Measurements from ENCODE around the gene SMC1A.
"Not testable (repeated sequence)": the region's sequence is repeated elsewhere in the genome, so short reads cannot be mapped to it uniquely, and the experiment has no call there.

Gene SMC1A

DNA sequence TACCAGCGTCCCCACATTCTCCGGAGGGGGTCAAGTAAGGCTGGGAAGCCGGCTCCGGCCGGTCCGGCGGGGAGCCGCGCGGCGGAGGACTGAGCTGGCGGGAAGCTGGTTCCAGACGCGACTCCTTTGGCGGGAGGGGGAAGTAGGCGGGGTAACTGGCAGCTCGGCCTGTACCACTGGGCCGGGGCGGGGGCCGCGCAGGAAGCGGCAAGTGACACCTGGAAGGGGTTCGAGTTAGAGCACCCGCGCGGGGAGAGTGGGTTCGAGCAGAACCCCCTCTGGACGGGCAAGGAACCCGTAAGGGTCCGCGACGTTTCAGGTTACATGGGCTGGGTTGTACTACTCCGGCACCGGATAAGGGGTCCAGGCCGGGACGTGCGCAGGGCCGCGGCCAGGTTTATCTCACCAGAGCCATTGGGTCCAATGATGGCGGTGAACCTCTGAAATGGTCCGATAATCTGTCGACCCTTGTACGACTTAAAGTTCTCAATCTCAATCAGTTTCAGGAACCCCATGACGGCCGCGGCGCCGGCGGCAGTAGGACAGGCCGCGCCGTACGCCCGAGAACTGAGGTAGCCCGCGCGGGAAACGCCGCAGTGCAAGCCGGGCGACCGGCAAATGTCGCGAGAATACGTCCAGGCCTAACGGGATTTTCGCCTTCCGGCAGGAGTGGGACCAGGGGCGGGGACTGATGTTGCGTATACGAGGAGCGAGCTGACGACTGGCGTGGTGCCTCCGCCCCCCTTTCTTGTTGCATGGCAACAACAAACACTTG is at the start of gene SMC1A:
Gene SMC1A (minus strand): TSS at position 569 of the 775 bp plus-strand sequence. CDS start 54 bp downstream, at position 515.
- peak; percentile 97 for DNase-seq

DNA sequence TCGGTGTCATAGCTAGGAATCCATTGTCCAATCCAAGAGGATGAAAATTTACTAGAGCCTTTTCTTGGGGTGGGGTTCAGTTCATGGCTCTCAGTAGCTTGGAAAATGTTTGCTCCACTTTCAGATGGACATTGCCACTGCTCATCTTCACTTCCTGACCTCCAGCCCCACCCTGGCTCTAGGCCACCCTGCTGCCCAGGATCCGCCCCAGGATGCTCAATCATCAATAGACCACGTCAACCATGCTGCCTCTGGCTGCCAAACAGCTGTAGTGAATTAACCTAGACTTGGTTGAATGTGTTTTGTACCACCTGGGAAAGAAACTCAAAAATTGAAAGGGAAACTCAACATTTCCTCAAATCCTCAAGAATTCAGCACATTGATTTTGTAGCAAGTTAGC is 48.9 kb upstream of the SMC1A start:
- DNase-seq: no peak

DNA sequence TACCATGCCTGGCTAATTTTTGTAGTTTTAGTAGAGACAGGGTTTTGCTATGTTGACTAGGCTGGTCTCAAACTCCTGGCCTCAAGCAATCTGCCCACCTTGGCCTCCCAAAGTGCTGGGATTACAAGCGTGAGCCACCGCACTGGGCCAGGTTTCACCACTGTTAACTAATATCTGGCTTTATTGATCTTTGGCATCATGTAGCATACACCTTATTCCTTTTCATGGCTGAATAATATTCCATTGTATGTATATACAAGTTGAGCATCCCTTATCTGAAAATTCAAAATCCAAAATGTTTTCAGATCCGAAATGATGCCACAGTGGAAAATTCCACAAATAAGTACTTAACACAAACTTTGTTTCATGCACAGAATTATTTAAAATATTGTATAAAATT is 46.2 kb upstream of the SMC1A start:
- DNase-seq: not testable (repeated sequence)

DNA sequence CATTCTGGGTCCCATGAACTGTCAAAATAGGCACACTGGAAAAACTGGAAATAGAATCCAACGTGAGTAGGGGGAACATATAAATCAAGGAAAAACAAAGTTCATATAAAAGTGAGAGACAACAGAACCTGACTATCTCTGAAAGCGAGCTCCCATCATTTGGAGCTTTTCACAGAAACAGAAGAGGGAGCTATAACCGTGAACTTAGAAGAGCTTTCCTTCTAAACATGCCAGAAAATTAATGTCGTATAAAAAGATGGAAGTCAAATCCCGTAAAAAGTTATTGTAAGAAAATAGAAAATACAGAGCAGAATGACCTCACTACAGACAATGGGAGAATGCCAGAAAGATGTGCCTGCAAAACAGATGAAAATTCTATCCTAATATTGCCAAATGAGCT is 35.6 kb upstream of the SMC1A start:
- DNase-seq: no peak

DNA sequence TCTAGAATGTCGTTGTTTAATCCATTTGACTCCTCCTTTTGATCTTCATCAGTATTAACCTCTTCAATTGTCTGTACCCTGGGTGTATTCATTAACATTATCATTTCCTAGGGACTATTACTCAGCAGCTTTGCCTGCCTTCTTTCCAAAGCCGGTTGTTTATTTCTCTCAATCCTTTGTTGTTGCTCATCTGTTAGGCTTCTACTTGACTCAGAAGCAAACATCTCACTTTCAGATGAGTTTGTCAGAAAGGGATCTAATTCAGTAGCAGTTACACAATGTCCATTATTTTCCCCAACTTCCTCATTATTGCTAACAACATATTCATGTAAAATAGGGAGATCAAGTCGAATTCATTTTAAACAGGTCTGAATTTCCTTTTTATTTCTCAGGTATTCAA is 33.8 kb upstream of the SMC1A start:
- DNase-seq: no peak

DNA sequence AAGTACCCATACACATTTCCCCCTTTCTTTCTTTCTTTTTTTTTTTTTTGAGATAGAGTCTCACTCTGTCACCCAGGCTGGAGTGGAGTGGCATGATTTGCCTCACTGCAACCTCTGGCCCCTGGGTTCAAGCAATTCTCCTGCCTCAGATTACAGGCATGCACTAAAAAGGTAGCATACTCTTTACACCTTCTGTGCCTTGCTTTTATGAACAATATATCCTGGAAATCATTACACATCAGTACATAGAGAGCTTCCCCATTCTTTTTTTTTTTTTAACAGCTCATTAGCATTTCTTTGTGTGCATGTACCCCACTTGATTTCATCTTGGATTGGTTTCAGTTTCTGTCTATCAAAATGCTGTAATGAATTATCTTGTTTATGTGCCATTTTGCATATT is 30.4 kb upstream of the SMC1A start:
- DNase-seq: no peak

DNA sequence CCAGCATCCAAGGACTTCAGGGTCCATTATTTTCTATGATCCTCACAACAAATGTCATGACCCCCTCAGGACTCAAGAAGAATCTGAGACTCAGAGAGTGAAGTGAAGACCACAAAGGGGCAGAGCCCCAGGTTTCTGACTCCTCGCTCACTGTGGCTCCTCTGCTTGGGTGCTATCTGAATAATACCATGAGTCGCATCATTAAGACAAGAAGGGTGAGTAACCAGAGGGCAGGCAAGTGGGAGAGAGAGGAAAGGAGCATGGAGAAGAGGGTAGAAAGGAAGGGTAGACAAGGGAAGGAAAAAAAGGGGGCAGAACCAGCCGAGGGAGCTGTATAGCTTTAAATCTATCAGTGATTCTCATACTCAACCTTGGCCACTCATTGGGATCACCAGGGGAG is 27.2 kb upstream of the SMC1A start:
- no peak for DNase-seq

DNA sequence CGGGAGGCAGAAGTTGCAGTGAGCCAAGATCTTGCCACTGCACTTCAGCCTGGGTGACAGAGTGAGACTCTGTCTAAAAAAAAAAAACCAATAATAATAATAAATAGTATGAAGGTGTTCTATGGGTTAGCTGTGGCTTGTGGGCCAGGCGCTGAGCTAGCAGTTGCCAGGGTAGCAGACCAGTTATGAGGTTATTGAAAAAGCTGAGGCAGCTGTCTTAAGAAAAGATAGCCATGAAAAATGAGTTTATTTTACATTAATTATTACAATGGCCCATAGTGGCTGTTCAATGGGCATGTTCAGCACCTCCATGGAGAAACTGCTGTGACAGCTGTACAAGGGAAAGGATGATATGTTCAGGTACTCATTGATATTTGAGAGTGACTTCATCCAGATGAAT is 25.0 kb upstream of the SMC1A start:
- DNase-seq: no peak

DNA sequence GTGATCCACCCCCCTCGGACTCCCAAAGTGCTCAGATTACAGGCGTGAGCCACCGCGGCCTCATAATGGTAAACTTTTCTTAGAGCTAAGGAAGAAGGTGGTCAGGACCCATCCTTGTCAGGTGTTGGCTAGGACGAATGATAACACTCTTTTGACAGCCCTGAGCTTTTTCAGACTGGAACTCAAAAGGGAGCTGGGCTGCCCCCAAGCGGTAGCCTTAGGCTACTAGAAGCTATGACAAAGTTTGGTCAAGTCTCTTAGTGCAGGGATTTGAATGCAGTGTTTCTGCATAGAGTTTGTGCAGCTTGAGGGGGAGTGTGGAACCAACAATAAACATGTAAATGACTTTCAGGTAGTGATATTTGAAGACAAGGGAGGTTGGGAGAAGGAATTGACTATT is 23.5 kb upstream of the SMC1A start:
- DNase-seq: no peak

DNA sequence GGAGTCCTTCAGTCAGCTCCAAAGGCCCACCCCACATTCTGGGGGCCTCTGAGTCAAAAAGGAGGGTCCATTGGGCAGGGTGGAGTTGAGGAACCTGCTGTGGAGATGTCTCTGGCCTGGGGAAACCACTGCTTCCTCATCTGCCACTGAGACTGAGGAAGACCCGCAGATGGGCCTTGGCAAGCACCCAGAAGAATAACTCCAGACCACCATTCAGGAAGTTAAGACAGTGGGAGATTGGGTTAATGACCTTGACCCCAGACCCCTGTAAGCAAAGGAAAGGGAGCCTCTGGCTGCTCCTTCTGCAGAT is 19.8 kb upstream of the SMC1A start:
- peak; percentile 14 for DNase-seq

DNA sequence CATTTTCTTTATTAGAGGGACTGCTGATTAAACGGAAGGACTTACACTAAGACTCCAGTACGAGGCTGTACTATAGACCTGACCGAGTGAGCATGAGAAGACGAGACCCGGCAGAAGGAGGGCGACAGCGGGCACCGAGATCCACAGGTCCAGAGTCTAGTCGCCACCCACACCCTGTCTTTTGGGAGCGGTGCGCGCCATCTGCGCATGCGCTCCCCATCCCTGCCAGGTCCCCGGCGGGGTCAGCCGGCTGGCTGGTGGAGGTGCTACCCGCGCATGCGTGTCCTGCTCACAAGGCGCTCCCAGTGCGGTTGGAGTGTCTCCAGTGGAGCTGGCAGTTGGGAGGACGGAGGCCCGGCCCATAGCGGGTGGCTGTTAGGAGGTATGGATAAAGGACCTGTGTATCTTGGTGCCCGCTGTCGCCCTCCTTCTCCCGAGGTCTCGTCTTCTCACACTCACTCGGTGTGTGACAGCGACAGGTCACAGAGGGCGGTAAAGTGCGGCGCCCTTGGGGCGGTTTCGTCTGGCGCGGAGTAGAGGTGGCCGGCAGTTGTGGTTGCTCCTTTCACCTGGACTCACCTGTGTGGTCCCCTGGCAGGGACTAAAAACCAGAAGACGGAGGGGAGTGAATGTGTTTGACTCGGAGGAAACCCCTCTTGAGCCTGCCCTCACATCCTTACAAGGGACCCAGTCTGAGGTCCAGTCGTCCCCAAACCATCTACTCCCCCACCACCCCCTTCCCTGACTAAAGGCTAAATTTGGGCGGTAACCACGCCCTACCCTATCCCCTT is 19.3 kb upstream of the SMC1A start:
- peak; percentile 36 for DNase-seq

DNA sequence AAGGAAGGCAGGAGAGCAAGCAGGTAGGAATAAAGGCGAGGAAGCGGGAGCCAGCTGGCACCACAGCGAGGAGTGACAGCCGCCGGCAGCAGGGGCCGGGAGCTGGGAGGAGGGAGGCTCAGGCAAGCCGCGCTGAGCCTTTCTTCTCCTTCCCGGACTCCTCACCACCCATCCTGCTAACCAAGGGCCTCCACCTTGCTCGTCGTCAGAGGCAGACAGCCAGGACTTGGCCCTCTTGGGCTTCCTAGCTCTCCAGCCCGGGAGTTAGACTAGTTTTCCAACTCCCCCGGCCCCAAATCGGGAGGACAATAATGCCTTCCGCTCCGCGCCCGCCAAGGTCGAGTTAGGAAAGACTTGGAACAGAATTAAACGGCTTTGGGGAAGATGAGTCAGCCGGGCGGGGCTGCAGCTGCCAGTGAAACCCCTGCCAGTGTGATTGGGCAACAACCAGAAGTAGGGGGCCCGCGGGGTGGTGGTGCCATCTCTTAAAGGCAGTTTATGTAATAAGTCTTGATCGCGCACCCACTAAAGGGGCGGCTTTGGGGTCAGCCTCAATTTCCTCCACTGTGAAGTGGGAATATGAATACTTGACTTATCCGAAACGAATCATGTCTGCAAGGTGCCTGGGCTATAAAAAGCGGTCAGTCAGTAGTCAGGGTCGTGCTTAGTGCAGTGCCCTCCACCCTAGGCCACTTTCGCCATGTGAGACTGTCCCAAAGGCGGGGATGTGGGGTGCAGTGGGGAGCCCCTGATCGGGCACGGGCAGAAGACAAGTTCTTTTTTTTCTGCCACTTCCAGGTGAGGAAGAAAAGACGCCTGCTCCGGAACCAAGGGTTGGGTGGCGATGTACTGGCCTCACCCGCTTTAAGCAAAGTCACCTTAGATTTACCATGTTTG is 18.4 kb upstream of the SMC1A start:
- no peak for DNase-seq

DNA sequence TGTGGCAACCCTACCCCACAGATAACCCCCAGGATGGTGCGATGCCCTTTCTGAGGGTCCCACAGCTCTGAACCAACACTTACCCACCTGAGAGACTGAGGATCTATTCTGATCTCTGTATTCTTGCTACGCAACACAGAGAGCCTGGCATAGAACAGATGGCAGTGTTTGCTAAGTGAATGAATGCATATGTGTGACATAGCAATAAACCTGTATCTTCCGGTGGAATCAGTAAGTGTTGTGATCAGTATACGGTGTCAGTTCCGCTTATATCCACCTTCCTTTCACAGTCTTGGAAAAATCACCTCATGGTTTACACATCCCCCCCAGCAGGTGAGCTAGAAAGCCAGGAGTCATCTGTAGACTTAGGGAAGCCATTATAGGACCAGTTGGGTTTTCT is 17.6 kb upstream of the SMC1A start:
- no peak for DNase-seq

DNA sequence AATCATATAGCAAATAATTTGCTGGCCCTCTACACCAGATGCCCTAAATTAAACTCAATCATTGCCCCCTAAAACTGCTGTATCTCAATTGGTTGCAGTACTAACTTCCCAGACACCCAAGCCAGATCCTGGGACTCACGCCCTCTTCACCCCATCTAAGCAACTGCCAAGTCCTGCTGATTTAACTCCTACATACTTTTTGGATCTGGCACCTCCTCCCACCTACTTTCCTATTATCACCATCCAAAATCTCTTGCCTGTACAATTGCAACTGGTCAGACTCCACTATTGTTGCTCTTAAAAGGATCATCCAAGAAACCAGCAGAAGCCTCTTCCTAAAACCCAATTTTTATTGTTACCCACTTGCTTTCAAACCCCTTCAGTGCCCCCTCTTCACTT is 16.4 kb upstream of the SMC1A start:
- DNase-seq: no peak

DNA sequence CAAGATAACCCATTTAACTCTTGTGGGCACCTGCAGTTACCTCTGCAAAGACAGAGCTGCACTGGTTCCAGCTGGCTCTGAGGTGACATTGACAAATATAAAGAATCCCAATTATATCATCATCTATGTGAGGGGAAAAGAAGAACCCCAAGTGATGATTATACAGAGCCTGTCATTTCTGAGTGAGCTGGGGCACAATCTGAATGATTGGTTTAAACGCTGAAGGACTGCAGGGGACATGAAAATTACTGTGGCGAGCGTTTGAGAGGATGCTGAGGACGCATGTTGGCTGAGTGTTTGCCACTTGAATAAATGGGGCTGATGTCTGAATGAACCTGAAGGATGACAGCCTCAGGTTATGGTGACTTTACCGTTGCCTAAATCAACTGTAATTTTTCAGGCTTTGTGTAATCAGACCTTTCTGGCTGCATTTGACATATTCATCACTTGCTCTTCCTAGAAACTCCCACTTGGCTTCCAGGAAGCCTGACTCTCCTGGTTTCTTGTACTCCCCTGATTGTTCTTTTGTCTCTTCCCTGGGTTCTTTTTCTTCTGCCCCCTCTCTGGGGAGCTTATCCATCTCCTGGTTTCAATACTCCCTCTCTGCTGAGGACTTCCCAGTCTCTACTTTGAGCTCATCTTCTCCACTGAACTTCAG is 15.8 kb upstream of the SMC1A start:
- no peak for DNase-seq

DNA sequence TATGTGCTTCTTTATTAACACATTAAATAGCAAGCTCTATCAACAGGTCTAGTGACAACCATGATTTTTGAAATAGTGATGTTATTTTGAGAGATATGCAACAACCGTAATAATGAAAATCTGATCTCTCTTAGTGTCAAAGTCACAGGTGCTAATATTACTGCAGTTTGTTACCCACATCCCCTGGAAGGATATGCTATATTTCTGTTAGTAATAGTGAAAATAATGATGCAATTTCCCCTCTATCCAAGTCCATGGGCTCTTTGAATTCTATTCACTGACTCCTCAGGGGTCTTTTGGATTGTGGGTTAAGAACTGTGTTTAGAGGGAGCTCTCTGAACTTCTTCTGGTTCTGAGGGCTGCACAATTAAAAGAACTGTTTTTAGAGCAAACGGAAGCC is 14.8 kb upstream of the SMC1A start:
- no peak for DNase-seq

DNA sequence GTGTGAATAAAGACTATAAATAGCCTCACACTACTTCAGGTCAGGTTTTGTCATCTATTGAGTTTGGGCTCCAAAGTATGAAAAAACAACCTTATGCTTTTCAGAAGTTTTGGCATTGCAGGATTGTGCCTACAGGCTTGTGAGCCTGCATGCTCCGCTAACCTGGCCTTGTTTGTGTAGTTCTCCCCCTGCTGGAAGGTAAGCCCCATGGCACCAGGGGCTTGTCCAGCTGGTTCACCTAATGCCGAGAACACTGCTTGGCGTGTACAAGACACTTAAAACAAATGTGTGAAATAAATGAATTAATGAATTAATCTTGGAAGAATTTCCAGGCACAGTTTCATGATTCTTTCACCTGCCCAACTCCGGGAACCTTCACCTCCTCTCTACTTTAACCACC is 13.5 kb upstream of the SMC1A start:
- DNase-seq: peak; percentile 59

DNA sequence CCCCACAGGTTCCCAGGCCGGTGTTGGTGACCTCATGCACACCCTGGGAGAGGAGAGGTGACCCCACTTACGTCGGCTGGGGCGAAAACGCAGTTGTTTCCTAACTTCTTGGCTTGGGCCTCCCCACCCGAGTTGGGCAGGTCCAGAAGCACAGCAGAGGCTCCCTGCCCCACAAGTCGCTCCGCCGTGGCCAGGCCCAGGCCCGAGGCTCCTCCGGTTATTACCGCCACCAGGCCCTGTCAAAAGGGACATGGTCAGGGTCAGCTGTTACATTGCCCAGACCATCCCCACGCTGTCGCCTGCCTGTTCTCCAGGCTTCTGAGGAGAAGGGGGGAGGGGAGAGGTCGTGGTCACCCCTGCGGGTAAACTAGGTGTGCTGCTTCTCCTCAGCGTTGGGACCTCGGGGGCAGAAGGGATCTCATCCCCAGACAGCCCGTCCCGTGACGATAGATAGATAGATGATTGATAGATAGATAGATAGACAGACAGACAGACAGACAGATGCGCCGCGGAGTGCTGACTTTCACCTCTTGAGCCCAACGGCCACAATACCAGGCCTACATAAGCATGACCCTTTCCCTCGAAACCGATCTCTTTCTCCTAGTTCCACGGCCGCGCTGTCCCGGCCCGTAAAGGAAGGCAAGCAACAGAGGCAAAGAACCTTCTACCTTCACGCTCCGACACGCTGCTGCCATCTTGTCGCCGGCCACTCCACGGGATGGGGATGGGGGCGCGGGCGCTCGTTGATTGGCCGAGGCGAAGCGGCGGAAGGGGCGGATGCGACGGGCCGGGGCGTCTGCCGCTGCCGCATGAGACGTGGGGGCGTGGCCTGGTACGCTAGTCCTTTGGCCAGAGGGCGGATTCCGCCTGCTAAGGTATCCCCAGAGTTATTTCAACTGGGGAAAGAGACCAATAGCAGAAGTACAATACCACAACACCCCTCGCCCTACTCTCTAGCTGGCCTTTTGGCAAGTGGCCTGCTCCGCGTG is 11.5 kb upstream of the SMC1A start, which contains the start of gene HSD17B10:
Gene HSD17B10 (minus strand): TSS at position 720 of the 989 bp plus-strand sequence. CDS start 25 bp downstream, at position 695.
- peak; percentile 86 for DNase-seq

DNA sequence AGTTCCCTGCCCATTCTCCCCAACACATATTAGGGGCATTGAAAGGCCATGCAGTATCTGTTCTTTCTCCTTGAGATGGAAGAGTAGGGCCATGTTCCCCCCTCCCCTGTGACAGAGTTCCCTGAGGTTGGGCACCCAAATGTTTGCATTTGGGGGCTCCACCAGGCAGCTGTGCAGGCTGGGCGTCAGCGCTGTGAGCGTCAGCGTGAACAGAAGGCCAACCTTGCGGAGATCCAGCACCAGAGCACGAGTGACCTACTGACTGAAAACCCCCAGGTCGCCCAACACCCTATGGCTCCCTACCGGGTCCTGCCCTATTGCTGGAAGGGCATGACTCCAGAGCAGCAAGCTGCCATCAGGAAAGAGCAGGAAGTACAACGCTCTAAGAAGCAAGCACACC is 7.8 kb upstream of the SMC1A start:
- DNase-seq: no peak

DNA sequence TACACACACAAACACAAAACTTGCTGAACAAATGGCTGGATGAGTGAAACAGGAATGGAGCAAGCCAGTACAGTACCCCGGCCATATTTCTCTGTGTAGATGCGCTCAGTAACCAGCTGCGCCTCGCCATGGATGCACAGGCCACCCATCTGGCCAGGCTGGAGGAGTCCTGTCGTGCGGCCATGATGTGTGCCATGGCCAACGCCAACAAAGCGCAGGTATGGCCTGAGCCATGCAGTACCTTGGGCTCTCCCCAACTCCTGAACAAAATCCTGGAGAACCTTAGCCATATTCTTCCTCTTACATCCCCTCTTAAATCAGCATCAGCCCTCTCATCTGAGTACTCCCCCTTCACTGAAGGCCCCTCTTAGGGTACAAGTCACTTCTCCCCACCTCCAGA is 7.3 kb upstream of the SMC1A start:
- DNase-seq: no peak

DNA sequence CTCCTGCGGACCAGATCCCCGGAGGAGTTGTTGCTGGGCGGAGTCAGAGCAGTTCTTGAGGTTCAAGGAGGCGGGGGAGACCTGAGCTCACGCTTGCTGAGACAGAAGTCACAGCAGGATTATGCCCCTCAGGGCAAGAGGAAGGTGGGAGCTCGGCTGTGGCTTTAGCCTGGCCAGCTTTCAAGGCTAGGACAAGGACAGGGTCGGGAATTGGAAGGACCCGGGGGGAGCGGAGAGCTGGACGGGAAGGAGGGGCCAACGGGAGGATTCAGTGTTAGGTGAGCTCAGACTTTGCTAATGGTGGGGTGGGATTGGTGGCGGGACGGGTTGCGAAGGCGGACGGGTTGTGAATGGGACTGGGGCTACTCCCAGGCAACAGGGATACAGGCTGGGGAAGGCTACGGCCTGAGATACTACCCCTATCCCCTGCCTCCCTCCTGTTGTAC is 430 bp upstream of the SMC1A start, which contains the start of gene RIBC1:
Gene RIBC1 (plus strand): TSS at position 13 of the 446 bp plus-strand sequence. CDS start 3,404 bp downstream, outside the sequence.
- no peak for DNase-seq

DNA sequence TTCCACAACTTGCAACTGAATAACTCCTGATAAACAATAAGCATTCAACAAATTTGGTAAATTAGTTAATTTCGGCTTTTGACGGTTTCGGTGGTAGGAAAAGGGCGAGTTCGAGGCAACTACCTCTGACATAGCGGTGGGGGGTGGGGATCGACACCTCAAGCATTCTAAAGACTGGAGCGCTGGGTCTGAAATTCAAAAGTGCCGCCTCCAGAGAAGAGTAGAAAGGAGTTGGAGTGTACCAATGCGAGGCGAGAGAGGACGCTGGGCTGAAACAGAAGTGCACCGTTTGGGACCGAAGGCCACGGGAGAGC is 725 bp downstream of the SMC1A start:
- no peak for DNase-seq
